C4-2B (cell line): ENCODE measurements around the gene MAP2K2.

Experiments used
- ZFX ChIP-seq: fragments of 450-650 bp; IDR thresholded peaks from 2 replicates; pipeline ENCODE4 v1.6.1; 2017
- TF ChIP-seq, protein P1 (sequence below): fragments of 450-650 bp; conservative IDR thresholded peaks from 2 replicates; pipeline ENCODE4 v1.5.1; 2017; ENCODE audit warnings: mild to moderate bottlenecking

DNA sequence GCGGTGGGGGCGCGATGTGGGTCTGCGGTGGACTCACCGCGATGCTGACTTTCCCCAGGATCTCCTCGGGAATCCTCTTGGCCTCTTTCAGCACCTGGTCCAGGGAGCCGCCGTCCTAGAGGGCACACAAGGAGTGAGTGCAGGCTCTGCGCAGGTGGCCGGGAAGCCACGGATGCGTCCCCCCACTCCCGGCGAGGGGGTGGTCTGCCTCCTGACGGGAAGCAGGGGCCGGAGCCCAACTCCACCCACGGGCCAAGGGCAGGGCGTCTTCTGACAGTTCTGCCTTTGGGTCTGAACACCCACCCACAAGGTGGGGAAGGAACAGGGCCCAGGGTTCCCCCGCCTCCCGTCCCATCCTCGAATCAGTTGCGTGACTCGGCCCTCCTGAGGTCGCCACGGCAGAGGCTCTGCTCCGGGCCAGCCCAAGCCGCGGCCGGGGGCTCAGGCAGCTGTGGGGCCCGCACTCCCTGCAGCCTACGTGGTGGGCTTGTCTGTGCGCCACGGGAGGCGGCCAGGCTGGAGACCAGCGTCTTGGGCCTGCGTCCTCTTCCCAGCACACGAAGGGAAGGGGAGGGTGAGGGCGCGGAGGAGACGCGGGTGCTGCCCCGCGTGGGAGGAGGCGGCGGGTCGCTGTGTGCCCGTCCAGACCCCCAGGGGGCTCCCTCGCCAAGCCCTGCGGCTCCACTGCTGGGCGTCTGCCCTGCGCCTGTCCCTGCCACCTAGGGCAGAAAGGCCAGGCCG, 21.4 kb downstream of the MAP2K2 start:
- TF ChIP-seq, protein P1, sequence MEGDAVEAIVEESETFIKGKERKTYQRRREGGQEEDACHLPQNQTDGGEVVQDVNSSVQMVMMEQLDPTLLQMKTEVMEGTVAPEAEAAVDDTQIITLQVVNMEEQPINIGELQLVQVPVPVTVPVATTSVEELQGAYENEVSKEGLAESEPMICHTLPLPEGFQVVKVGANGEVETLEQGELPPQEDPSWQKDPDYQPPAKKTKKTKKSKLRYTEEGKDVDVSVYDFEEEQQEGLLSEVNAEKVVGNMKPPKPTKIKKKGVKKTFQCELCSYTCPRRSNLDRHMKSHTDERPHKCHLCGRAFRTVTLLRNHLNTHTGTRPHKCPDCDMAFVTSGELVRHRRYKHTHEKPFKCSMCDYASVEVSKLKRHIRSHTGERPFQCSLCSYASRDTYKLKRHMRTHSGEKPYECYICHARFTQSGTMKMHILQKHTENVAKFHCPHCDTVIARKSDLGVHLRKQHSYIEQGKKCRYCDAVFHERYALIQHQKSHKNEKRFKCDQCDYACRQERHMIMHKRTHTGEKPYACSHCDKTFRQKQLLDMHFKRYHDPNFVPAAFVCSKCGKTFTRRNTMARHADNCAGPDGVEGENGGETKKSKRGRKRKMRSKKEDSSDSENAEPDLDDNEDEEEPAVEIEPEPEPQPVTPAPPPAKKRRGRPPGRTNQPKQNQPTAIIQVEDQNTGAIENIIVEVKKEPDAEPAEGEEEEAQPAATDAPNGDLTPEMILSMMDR = no peak
- TF ChIP-seq ZFX = no peak
